Myocyte (in vitro differentiated cells): Measurements from ENCODE around the gene CTNNA1. TPM values are rescaled to one million over a fixed set of nuclear protein-coding genes. Genes with fewer than 3 reads are reported as not detected.

Source experiments
- DNase-seq: peaks from one replicate; pipeline ENCODE4 v3.0.0-alpha.2; 2012; ENCODE audit warnings: low read depth
- total RNA-seq: library from RNA; depleted of rRNA; stranded (reverse); fragments of >200 nt; gene quantifications from 2 replicates; pipeline ENCODE4 v1.2.3, GENCODE V29; 2014

Gene CTNNA1
- total RNA-seq, 1 donor from 2014 or later: 787 TPM

- no peak for DNase-seq
These were observed 208.0 kb downstream of the CTNNA1 start for GRCh38 chr5:138961221-138961620.

DNA sequence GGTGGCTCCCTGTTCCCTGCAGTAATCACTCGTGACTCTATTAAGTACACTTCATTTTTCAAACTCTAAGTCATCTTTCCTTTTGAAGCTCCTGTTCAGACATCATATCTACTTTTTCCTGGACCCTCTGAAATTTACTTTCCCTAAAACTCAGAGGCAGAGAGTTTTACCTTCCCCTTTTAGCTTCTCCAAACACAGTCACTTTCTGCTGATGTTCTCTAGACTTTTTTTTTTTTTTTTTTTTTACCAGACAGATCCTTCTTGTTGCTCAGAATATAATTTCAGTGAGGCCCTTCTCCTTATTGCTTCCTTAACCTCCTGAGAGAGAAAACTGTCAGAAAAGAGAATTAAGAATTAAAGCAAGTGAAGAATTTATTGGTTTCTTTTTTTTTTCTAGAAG is 208.5 kb downstream of the CTNNA1 start:
- no peak for DNase-seq

DNA sequence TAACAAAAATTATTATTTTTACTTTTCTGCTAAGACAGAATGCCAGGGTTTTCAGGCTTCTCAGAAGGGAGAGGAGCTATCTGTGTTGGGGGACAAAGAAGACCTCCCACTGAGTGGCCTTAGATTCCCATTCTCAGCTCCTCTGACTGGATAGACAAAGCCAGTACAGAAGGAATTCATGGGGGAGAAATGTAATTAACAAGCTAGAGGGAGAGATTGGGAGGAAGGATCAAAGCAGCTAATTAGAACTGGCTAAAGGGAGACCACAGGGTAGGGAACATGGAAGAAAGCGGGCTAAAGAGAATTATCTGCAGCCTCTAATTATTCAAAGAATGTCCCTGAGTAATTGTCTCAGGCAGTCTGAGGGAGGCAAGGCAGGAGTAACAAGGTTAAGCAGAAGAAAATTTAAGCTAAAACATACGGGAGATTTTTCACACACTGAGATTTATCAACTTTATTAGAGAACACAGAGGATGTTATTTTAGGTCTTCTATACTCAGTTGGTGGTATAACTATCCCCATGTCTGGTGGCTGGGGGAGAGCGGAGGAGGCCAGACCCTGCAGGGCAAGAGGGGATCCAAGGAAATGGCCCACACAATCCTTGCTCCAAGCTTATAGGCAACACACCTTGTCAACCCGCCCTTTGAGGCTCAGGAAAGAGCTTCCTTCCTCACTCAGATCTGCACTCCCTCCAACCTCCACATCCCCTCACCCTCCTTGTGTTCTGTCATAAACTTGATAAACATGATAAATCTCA is 209.6 kb downstream of the CTNNA1 start:
- no peak for DNase-seq

DNA sequence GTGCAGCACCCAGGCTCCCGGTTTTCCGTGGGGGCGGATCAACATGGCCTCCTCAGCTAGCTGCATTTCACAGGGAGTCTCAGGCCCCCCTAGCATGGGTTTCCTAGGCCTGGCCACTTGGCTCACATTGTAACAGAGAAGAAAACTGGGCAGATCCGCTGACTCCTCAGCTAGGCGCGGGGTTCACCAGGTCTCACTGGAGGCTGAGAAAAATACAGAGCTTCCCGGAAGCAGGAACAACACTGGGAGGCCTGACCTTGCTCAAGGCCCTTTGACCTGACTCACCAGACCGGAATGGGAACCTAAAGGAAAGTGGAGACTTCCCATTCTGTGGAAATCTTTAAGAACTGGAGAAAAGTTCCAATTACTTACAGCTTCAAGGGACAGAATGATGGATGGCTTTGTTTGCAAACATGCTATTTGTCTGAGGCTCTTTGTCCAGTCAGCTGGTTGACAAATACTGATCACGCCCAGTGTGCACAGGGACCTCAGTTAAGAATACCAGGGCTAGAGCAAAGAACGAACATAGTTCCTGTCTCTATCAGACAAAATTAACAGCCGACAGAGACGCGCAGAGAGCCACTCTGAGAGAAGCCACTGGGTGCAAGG is 210.6 kb downstream of the CTNNA1 start:
- DNase-seq: no peak

DNA sequence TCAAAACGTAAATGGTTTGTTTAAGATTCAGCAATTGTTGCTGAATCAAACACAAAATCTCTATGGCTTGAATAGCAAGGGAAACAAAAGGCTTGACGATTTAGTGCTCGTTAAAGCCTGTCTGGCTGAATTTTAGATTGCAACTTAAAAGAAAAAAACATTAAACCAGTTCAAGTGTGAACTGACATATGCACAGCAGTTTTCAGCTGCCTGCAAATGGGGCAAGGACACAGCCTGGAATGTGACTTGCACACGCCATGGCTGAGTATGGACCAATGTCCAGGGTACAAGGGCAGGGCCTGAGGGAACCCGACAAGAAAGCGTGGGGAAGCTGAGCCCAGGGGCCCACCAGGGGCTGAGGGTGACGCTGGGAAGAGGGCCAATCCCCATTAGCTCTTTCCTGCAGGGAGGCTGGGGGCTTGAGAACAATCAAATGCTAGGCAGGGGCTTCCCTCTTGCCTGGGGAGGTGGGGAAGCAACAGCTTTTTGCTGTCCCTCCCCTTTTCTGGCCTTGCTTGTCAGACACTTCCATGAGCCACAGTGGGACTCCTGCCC is 211.5 kb downstream of the CTNNA1 start:
- DNase-seq: no peak

GRCh38 chr5:138965626-138966025 is 212.4 kb downstream of the CTNNA1 start:
- DNase-seq: no peak

DNA sequence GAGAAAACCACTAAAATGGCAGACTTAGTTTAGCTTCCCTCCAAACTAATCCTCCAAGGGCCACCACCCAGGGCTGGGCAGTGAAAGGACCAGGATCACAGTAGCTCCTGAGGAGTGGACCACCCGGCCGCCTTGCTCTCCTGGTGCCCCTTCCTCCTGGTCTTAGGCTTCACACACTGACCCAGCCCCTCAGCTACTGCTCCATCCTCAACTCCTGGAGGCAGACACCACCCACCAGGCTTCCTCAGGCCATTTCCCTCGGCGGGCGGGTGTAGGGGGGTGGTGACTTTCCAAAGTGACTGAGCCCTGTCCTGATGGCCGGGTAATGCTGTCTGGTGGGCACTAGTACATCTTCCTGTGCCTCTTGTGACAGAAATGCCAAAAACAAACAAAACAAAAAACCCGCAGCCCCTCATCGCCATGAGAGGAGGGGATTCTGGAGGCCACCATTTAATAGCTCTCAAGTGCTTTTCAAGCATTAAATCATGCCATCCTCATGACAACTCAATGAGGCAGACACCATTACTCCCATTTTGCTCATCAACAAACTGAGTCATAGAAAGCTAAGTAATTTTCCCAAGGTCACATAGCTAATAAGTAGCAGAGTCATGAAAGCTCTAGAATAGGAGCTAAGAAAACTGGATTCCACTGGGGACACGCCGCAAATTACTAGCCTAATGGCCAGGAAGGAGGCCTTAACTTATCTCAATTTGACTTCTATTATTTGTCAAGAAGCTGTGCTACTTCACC is 213.2 kb downstream of the CTNNA1 start:
- no peak for DNase-seq

DNA sequence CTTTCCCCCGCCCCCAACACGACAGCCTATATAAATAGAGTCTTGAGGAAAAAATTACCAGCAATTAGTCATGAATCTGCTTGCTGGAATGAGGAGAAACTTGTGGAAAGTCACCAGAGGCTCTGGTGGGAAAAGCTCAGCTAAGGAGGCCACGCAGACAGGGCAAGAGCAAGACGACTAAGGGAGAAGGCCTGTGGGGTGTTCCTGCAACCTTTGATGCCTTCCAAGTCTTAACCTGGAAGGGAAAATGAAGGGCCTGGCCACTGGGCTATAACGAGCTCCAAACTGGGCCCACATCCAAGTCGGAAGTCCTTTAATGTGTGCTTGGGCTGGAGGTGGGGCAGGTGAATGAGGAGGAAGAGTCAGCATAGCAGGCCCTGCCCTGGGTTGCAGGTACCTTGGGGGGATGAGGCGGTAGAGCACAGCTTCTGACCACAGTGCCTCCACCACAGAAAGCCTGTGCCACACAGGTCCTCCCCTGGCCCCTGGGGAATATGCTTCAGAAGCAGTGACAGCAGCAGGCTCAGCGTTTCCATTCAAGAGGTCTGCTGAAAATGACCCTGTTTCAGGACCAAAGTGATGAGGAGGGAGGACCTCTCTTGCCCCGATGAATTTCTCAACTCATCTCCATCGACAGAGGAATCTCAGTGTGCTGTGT is 214.7 kb downstream of the CTNNA1 start:
- DNase-seq: no peak

- DNase-seq: no peak
These were observed 215.4 kb downstream of the CTNNA1 start for GRCh38 chr5:138968601-138969000.

DNA sequence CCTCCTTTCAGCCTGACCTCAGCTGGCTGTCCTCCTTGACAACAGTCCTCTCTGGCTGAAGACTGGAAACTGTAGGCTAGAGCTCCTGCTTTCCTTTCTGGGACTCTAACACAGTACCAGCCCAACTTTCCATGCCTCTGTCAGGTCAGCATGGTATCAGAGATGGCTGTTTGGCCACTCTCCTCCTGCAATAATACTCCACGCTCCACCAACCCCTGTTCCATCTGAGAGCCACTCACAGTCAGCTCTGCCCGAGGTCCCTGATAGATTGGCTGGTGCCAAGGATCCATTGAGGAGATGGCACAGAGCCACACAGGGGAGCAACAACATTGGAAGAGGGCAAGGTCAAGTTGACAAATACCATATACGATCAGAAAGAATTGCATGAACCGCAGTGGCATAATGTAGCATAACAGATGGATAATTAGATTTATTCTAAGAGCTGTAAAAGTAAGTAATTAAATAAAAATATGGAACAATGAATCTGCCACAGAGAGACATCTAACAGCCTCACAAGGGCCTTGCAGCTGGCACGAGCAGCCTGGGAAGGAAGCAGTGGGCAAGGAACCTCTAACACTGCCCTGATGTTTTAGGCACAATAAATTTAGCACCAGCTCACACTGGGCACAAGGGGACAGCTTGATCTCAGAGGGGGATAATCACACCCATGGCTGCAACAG is 216.2 kb downstream of the CTNNA1 start:
- DNase-seq: no peak

- peak; percentile 76 for DNase-seq
These were observed 219.0 kb downstream of the CTNNA1 start for GRCh38 chr5:138972230-138972629.

DNA sequence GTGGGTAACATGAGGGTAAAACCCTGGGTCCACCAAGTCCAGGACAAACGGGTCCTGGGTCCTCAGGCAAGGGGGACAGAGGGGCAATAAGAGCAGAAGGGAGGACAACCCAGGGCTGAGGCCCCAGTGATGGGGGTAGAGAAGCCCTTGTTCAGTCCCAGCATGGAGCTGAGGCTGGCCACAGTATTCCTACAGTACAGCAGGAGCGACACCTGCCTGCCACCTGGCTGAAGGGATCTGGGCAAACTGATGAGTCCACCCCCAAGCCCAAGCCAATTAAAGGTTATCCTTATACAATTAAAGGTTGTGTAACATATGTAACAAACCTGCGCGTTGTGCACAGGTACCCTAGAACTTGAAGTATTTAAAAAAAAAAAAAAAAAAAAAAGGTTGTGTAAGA is 219.6 kb downstream of the CTNNA1 start:
- DNase-seq: no peak

GRCh38 chr5:138974227-138975063 is 221.2 kb downstream of the CTNNA1 start:
- DNase-seq: no peak

GRCh38 chr5:138975098-138975847 is 222.0 kb downstream of the CTNNA1 start:
- peak; percentile 70 for DNase-seq

DNA sequence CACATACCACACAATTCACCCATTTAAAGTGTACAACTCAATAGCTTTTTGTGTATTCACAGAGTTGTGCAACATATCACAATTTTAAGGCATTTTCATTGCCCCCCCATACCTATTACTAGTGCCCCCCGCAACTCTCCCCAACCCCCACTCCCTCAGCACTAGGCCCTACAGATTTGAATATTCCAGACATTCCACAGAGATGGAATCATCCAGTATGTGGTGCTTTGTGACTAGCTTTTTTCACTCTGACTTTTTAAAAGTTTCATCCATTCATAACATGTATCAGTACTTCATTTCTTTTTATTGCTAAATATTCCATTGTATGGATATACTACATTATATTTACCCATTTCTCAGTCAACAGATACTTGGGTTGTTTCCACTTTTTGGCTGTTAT is 224.9 kb downstream of the CTNNA1 start:
- DNase-seq: peak; percentile 11

DNA sequence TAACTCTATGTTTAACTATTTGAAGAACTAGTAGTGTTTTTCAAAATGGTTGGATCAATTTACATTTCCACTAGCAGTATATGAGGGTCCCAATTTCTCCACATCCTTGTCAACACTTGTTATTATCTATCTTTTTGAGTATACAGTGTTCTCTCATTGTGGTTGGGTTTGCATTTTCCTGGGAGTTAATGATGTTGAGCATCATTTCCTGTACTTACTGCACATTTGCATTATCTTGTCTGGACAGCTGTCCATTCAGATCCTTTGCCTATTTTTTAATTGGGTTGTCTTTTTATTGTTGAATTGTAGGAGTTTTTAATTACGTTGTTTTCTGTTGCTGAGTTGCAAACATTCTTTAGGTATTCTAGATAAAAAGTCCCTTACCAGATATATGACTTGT is 225.4 kb downstream of the CTNNA1 start:
- no peak for DNase-seq

DNA sequence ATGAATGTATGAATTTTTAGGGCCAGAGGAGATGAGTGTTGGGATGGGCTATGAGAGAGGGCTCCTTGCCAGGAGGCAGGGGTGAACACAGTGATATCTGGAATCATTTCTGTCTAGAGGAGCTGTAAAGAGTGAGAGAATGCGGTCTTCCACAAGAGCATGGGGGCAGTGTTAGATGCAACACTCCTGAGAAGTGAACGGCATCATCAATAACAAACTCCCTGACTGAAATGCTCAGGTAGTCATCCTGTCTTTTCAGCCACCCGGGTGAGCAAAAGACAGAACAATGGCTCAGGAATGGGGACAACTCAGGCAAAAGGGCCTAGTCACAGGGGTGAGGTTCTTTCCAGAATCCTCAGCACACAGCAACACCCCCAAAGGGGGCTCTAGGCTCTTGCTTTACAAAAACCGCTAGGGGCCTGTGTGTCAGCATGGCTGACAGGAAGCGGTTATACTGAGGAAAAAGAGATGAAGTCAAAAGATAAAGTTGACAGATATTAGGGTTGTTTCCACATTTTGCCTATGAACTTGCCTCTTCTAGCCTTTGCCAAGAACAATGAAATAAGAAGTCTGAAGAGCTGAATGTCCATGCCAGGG is 226.6 kb downstream of the CTNNA1 start:
- DNase-seq: no peak

DNA sequence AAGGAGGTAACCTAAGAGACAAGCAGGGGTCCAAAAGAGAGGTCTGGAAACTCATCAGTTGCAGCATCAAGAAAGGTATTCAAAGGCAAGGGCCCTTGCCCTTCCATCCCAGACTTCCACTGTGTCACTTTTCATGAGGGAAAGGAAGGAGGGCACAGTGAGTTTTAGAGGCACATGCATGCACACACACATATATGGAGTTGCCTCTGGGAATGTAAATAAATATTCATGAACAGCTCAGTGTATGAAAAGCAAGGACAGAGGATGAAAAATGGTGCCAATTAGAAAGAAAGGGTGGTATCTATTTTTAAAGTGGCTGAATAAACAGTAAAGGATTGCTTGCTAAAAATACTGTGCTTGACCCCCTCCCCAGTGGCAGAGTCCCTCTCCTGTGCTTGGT is 227.2 kb downstream of the CTNNA1 start:
- DNase-seq: no peak

DNA sequence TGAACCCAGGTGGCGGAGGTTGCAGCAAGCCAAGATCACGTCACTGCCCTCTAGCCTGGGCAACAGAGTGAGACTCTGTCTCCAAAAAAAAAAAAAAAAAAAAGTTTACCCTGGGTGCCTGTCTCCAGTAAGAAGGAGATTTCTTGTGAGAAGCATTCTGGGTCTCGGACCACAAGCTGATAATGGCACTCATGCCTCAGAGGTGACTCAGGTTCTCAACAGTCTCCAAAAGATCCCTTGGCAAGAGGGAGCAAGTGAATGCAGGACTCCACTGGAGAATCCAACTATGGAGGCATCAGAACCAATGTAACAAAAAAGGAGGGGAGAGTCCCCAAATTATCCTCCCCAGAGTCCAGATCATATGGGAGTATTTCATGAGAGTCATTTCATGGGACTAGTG is 227.9 kb downstream of the CTNNA1 start:
- peak; percentile 39 for DNase-seq
